D721Med (cell line): ENCODE measurements around the gene TAF13.
"Not testable (repeated sequence)": the region's sequence is repeated elsewhere in the genome, so short reads cannot be mapped to it uniquely, and the experiment has no call there.

Source experiments
- DNase-seq: peaks from one replicate; pipeline ENCODE4 v3.0.0; 2011; ENCODE audit warnings: low spot score; ENCODE audit not compliant: insufficient read length
- FAIRE-seq: peaks from 2 replicates; lab custom pipeline; 2011; peaks lifted over from hg19 to GRCh38; lab: Jason Lieb, UNC
- CTCF ChIP-seq: IDR thresholded peaks from 2 replicates; pipeline ENCODE4 v1.5.1; 2012; ENCODE audit warnings: mild to moderate bottlenecking, control low read depth; ENCODE audit not compliant: insufficient read depth; ENCODE audit errors: missing control alignments

TAF13 gene

GRCh38 chr1:109034382-109034781 lies 41.4 kb downstream of the TAF13 start:
- TF ChIP-seq CTCF = no peak
- no peak for FAIRE-seq
- DNase-seq = no peak

DNA sequence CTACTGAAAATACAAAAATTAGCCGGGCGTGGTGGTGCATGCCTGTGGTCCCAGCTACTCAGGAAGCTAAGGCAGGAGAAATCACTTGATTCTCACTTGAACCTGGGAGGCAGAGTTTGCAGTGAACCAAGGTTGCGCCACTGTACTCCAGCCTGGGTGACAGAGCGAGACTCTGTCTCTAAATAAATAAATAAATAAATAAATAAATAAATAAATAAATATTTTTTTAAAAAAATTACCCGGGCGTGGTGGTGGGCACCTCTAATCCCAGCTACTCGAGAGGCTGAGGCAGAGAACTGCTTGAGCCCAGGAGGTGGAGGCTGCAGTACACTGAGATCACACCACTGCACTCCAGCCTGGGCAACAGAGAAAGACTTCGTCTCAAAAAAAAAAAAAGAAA lies 46.3 kb downstream of the TAF13 start:
- FAIRE-seq, DNase-seq: not testable (repeated sequence)

DNA sequence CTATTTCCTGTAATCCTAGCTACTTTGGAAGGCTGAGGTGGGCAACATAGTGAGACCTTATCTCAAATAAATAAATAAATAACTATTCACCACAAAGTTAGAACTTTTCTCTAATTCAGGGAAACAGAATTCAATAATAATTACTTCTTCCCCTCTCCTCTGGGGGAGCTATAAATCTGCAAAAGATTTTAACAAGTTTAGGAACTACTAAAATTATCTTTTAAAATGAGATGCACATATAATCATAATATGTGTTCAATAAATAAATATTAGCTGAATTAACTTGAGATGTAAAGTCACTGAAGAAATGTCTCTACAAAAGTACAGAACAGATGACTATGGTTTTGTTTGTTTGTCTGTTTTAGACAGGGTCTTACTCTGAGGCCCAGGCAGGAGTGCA lies 48.0 kb downstream of the TAF13 start:
- no peak for TF ChIP-seq CTCF
- DNase-seq (no peak), FAIRE-seq (no peak)

GRCh38 chr1:109025694-109026093 lies 50.1 kb downstream of the TAF13 start:
- no peak for TF ChIP-seq CTCF
- no peak for DNase-seq
- no peak for FAIRE-seq

- no peak for DNase-seq
- FAIRE-seq = no peak
Observed at GRCh38 chr1:109024646-109025045, 51.2 kb downstream of the TAF13 start.

DNA sequence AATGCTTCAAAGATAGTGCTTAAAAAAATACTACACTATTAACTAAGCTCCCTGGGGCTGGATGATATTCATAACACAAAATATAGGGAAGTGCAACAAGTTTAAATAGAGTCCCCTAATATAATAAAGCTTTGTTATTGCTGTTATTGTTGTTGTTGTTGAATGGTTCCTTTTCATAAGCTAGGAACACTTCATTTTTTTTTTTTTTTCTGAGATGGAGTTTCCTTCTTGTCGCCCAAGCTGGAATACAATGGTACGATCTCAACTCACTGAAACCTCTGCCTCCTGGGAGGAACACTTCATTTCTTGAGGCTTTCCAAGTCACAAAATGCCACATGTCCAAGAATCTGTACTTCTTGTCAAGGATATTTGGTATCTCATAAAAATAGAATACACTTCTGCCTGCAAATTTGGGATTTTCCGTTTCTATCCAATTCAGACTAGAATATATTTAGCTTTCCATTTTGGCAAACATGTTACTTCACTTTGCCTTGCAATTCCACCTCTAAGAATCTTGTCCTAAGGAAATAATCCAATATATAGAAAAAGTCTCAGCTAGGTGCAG lies 55.0 kb downstream of the TAF13 start:
- DNase-seq (no peak), FAIRE-seq (no peak)
- TF ChIP-seq CTCF = no peak

More at GRCh38 chr1:109024646-109025045, 51.2 kb downstream of the TAF13 start:
- TF ChIP-seq CTCF = no peak

DNA sequence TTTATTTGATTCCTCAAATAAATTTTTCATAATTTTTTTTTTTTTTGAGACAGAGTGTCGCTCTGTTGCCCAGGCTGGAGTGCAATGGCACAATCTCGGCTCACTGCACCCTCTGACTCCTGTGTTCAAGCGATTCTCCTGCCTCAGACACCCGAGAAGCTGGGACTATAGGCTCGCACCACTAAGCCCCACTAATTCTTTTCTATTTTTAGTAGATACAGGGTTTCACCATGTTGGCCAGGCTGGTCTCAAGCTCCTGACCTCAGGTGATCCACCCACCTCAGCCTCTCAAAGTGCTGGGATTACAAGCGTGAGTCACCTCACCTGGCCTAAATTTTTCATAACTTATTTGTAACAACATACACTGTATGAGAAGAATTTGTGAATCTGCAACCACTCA lies 58.1 kb downstream of the TAF13 start:
- not testable (repeated sequence) for FAIRE-seq, DNase-seq

- FAIRE-seq (no peak), DNase-seq (no peak)
- no peak for TF ChIP-seq CTCF
Observed at GRCh38 chr1:109017134-109017533, 58.7 kb downstream of the TAF13 start.
